Esophagus squamous epithelium (tissue), 5 donors: ENCODE measurements around the gene GABBR2. TPM values are rescaled to one million over a fixed set of nuclear protein-coding genes. Genes with fewer than 3 reads are reported as not detected.

Experiments
- DNase-seq: peaks from one replicate; lab custom pipeline; 2025; lab: John Stamatoyannopoulos, UW
- H3K27ac ChIP-seq, 4 donors: fragments of 200-600 bp; sonication (generic); one replicate each; pipeline ENCODE4 v1.5.1; 2016 to 2019; ENCODE audit warnings: mild to moderate bottlenecking in 1 of 4
- H3K27me3 ChIP-seq, 4 donors: fragments of 200-600 bp; sonication (generic); 1 replicate in 3 of 4; 2 replicates in 1 of 4; pipeline versions ENCODE4 v1.5.1 to v1.6.0; 2017 to 2021; ENCODE audit warnings: antibody characterized with exemption in 1 of 4
- H3K36me3 ChIP-seq, 3 donors: fragments of 200-600 bp; sonication (generic); one replicate each; pipeline ENCODE4 v1.5.1; 2016 to 2019
- H3K4me1 ChIP-seq, 3 donors: fragments of 200-600 bp; sonication (generic); one replicate each; pipeline ENCODE4 v1.5.1; 2017 to 2019
- H3K4me3 ChIP-seq, 4 donors: fragments of 200-600 bp; sonication (generic); 1 replicate in 3 of 4; 2 replicates in 1 of 4; pipeline ENCODE4 v1.5.1; 2016 to 2019; ENCODE audit warnings: mild to moderate bottlenecking in 2 of 4, moderate library complexity in 1 of 4
- H3K9me3 ChIP-seq, 3 donors: fragments of 200-600 bp; sonication (generic); one replicate each; pipeline ENCODE4 v1.5.1; 2016 to 2019
- POLR2A ChIP-seq, 4 donors: fragments of 450-650 bp; IDR thresholded peaks; one replicate each; pipeline ENCODE4 v1.6.1; 2017; ENCODE audit warnings: antibody characterized with exemption in 4 of 4, mild to moderate bottlenecking in 4 of 4, moderate library complexity in 3 of 4
- WGBS, 2 donors: methylation state at CpG; one replicate each; pipeline ENCODE4 v1.1.5; 2018; 5-methylcytosine and 5-hydroxymethylcytosine counted together
- intact Hi-C: fragments of 100-400 bp; cut with DNase I; formaldehyde crosslinking; loops from one replicate; pipeline ENCODE4 v1.15.0; 2022
- total RNA-seq, 4 donors: library from RNA; depleted of rRNA; stranded (reverse); fragments of >200 nt; gene quantifications; one replicate each; pipeline ENCODE4 v1.1.0, GENCODE V29; 2016
- TF ChIP-seq, protein P1 (sequence below), 6 experiments: fragments of 450-650 bp in 4 of 6; fragments of 200-600 bp in 2 of 6; sonication (generic) in 2 of 6; IDR thresholded peaks; one replicate each; pipeline ENCODE4 v1.5.1; 2016 to 2019; ENCODE audit warnings: antibody characterized with exemption in 6 of 6, mild to moderate bottlenecking in 4 of 6, moderate library complexity in 4 of 6
- donor health status: DM: yes; HTN: yes; CAD: no.

Gene GABBR2
- total RNA-seq, 4 donors from 2014 or later = not detected

- Histone ChIP-seq H3K27ac (no peak overlapping the region), H3K4me1 (no peaks in the 10 kb centered on the region), H3K4me3 (no peak overlapping the region), H3K27me3 (peaks cover 0 to 14% (median 0%) of the 10 kb centered on the region in 4 donors), H3K36me3 (no peaks in the 10 kb centered on the region), H3K9me3 (no peaks in the 10 kb centered on the region)
- TF ChIP-seq, protein P1, sequence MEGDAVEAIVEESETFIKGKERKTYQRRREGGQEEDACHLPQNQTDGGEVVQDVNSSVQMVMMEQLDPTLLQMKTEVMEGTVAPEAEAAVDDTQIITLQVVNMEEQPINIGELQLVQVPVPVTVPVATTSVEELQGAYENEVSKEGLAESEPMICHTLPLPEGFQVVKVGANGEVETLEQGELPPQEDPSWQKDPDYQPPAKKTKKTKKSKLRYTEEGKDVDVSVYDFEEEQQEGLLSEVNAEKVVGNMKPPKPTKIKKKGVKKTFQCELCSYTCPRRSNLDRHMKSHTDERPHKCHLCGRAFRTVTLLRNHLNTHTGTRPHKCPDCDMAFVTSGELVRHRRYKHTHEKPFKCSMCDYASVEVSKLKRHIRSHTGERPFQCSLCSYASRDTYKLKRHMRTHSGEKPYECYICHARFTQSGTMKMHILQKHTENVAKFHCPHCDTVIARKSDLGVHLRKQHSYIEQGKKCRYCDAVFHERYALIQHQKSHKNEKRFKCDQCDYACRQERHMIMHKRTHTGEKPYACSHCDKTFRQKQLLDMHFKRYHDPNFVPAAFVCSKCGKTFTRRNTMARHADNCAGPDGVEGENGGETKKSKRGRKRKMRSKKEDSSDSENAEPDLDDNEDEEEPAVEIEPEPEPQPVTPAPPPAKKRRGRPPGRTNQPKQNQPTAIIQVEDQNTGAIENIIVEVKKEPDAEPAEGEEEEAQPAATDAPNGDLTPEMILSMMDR (IDR thresholded peaks at IDR 0.05) = no peak
- TF ChIP-seq POLR2A (IDR thresholded peaks at IDR 0.05) = no peak
- intact Hi-C loops = no loop called here
- DNase-seq = no peak
- WGBS, 2 donors = 71 to 79% methylated on average over 4 to 5 of the region's 5 CpGs
Observed at GRCh38 chr9:98517761-98518160, 191.0 kb downstream of the GABBR2 start.

DNA sequence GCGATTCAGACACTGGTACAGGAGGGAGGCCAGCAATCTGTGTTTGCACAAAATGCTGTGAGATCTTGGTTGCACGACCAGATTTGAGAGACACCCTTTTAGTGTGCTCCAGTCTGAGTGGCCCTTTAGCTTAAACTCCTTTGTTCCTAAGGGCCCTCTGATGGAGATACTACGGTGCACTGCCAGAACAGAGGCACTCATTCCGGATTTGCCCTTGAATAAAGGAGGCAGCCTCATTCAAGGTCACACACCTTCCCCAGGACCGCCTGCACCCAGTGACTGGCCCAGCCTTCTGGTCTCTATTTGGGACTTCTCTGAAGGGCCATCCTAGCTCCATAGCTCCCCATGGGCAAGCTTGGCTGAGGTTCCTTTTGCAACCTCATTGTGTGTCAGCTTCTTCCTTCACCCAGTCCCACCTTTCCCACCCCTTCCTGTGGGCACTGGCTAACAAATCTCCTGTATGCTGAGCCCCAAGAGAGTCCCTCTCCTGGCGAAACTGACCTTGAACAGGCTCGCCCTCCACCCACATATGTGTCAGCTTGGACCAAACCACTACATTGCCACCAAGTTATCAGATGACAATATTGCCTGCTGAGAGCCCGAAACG lies 191.7 kb downstream of the GABBR2 start:
- H3K27ac ChIP-seq = no peak overlapping the region
- H3K27me3 ChIP-seq = peaks cover 0 to 14% (median 0%) of the 10 kb centered on the region in 4 donors
- 73 to 76% methylated on average over 7 to 9 of the region's 9 CpGs for WGBS, 2 donors
- H3K36me3 ChIP-seq = no peaks in the 10 kb centered on the region
- TF ChIP-seq, protein P1 (IDR thresholded peaks at IDR 0.05) = no peak
- no peak for TF ChIP-seq POLR2A (IDR thresholded peaks at IDR 0.05)
- no peaks in the 10 kb centered on the region for H3K9me3 ChIP-seq
- no peak overlapping the region for H3K4me3 ChIP-seq
- no peak for DNase-seq
- intact Hi-C loops = no loop called here
- H3K4me1 ChIP-seq = no peaks in the 10 kb centered on the region

DNA sequence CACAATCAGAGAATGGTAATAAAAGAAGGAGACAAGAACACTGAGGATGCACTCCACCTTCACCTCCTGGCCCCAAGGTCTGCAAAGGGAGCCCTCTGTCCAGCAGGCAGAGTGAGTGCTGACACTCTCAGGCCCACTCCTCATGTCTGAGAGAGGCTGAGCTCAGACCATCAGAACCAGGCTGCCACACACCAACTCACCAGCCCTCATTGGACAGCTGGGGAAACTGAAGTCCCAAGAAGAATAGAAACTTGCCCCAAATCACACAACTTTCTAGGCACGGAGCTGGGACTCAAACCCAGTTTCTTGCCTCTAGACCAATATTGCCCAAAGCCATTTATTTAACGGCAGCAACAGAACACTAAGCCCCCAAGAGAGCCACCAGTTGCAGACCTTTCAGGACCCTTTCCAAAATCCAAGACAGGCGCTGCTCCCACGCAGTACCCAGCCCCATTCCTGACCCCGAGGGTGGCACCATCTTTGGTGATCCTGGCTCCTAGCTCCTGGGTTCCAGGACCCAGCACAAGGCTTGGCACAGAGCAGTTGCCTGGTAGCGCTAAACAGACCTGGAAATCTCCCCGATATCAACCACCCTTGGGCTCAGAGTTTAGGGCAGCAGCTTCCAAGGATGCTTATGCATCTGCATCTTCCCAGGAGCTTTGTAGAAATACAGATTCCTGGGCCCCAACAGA lies 192.4 kb downstream of the GABBR2 start:
- DNase-seq = no peak
- H3K4me1 ChIP-seq = no peaks in the 10 kb centered on the region
- no peak overlapping the region for H3K27ac ChIP-seq
- intact Hi-C loops = no loop called here
- H3K36me3 ChIP-seq = no peaks in the 10 kb centered on the region
- peaks cover 0 to 13% (median 0%) of the 10 kb centered on the region in 4 donors for H3K27me3 ChIP-seq
- no peaks in the 10 kb centered on the region for H3K9me3 ChIP-seq
- no peak overlapping the region for H3K4me3 ChIP-seq
- TF ChIP-seq, protein P1 (IDR thresholded peaks at IDR 0.05) = no peak
- TF ChIP-seq POLR2A (IDR thresholded peaks at IDR 0.05) = no peak
- 50% methylated on average over 1 of the region's 7 CpGs; no CpG with 5 or more reads in 1 of the 2 donors for WGBS, 2 donors

- DNase-seq = no peak
Observed at GRCh38 chr9:98515506-98516204, 193.1 kb downstream of the GABBR2 start.

More at GRCh38 chr9:98515506-98516204, 193.1 kb downstream of the GABBR2 start:
- peaks cover 0 to 7% (median 0%) of the 10 kb centered on the region in 4 donors for H3K27me3 ChIP-seq
- intact Hi-C loops = no loop called here
- H3K4me1 ChIP-seq = no peaks in the 10 kb centered on the region
- no peak overlapping the region for H3K27ac ChIP-seq
- TF ChIP-seq POLR2A (IDR thresholded peaks at IDR 0.05) = no peak
- TF ChIP-seq, protein P1 (IDR thresholded peaks at IDR 0.05) = no peak
- 70 to 95% methylated on average over 4 of the region's 4 CpGs for WGBS, 2 donors
- no peaks in the 10 kb centered on the region for H3K9me3 ChIP-seq
- H3K4me3 ChIP-seq = no peak overlapping the region
- no peaks in the 10 kb centered on the region for H3K36me3 ChIP-seq
